H9 (cell line): ENCODE data around the gene OR2B3. TPM values are rescaled to one million over a fixed set of nuclear protein-coding genes. Genes with fewer than 3 reads are reported as not detected.

Experiments
- DNase-seq: peaks from one replicate; pipeline ENCODE4 v3.0.0-alpha.2; 2017
- H2AFZ ChIP-seq: one replicate; pipeline ENCODE4 v1.6.1; 2013; ENCODE audit warnings: mild to moderate bottlenecking, low read length, control low read depth, moderate library complexity
- H2AK5ac ChIP-seq: 2 replicates; pipeline ENCODE4 v1.6.1; 2013; ENCODE audit warnings: low read length, control low read depth, mixed read lengths; ENCODE audit not compliant: insufficient read length
- H2BK120ac ChIP-seq: one replicate; pipeline ENCODE4 v1.6.1; 2013; ENCODE audit warnings: low read depth, mild to moderate bottlenecking, low read length, control low read depth, inconsistent platforms; ENCODE audit not compliant: poor library complexity, severe bottlenecking
- H2BK12ac ChIP-seq: 2 replicates; pipeline ENCODE4 v1.6.1; 2013; ENCODE audit warnings: low read length, control low read depth, mixed read lengths, low read depth; ENCODE audit not compliant: insufficient read length
- H2BK15ac ChIP-seq: 2 replicates; pipeline ENCODE4 v1.6.1; 2013; ENCODE audit warnings: low read depth, low read length, control low read depth
- H2BK20ac ChIP-seq: one replicate; pipeline ENCODE4 v1.6.1; 2013; ENCODE audit warnings: low read depth, mild to moderate bottlenecking, low read length, control low read depth, inconsistent platforms; ENCODE audit not compliant: poor library complexity, severe bottlenecking
- H2BK5ac ChIP-seq: 2 replicates; pipeline ENCODE4 v1.6.1; 2013; ENCODE audit warnings: low read length, control low read depth, mixed read lengths; ENCODE audit not compliant: insufficient read length
- H3K14ac ChIP-seq: 2 replicates; pipeline ENCODE4 v1.6.1; 2013; ENCODE audit warnings: low read length, control low read depth; ENCODE audit not compliant: insufficient read depth
- H3K18ac ChIP-seq: 2 replicates; pipeline ENCODE4 v1.6.1; 2013; ENCODE audit warnings: low read depth, mild to moderate bottlenecking, mixed read lengths, low read length, control low read depth; ENCODE audit not compliant: insufficient read length
- H3K23ac ChIP-seq: 2 replicates; pipeline ENCODE4 v1.6.1; 2013; ENCODE audit warnings: low read length, control low read depth, mixed read lengths, low read depth; ENCODE audit not compliant: insufficient read length
- H3K23me2 ChIP-seq: 2 replicates; pipeline ENCODE4 v1.6.1; 2013; ENCODE audit warnings: low read depth, mild to moderate bottlenecking, mixed read lengths, low read length, control low read depth; ENCODE audit not compliant: insufficient read length, poor library complexity, severe bottlenecking
- H3K27ac ChIP-seq: 2 replicates; pipeline ENCODE4 v1.5.1; 2013; ENCODE audit warnings: low read length, control low read depth, mixed read lengths, low read depth; ENCODE audit not compliant: insufficient read length
- H3K27me3 ChIP-seq: 2 replicates; pipeline ENCODE4 v1.6.1; 2013; ENCODE audit warnings: low read length, control low read depth, inconsistent platforms; ENCODE audit not compliant: insufficient read depth
- H3K4ac ChIP-seq: 2 replicates; pipeline ENCODE4 v1.6.1; 2013; ENCODE audit warnings: low read depth, mild to moderate bottlenecking, control low read depth, inconsistent platforms, low read length, moderate library complexity
- H3K4me1 ChIP-seq: 2 replicates; pipeline ENCODE4 v1.6.1; 2013; ENCODE audit warnings: low read length, control low read depth, inconsistent platforms; ENCODE audit not compliant: insufficient read depth
- H3K4me2 ChIP-seq: 2 replicates; pipeline ENCODE4 v1.6.1; 2013; ENCODE audit warnings: low read length, control low read depth, mixed read lengths; ENCODE audit not compliant: insufficient read length, insufficient read depth
- H3K56ac ChIP-seq: 2 replicates; pipeline ENCODE4 v1.6.1; 2013; ENCODE audit warnings: low read depth, mild to moderate bottlenecking, mixed read lengths, low read length, control low read depth; ENCODE audit not compliant: insufficient read length
- H3K79me1 ChIP-seq: 2 replicates; pipeline ENCODE4 v1.6.1; 2013; ENCODE audit warnings: low read depth, mild to moderate bottlenecking, moderate library complexity, low read length, control low read depth, inconsistent platforms; ENCODE audit not compliant: insufficient read depth, poor library complexity, severe bottlenecking
- H3K79me2 ChIP-seq: 2 replicates; pipeline ENCODE4 v1.6.1; 2013; ENCODE audit warnings: low read length, control low read depth, inconsistent platforms; ENCODE audit not compliant: insufficient read depth
- H3K9ac ChIP-seq: 2 replicates; pipeline ENCODE4 v1.6.1; 2013; ENCODE audit warnings: low read length, control low read depth, mixed read lengths; ENCODE audit not compliant: insufficient read length; ENCODE audit errors: extremely low read depth
- H3K9me3 ChIP-seq: one replicate; pipeline ENCODE4 v1.6.1; 2013; ENCODE audit warnings: low read depth, low read length, inconsistent platforms; ENCODE audit not compliant: control insufficient read depth
- H3T11ph ChIP-seq: one replicate; pipeline ENCODE4 v1.6.1; 2013; ENCODE audit warnings: mild to moderate bottlenecking, low read length, control low read depth, inconsistent platforms
- H4K20me1 ChIP-seq: one replicate; pipeline ENCODE4 v1.6.1; 2013; ENCODE audit not compliant: control insufficient read depth, insufficient read length, insufficient read depth
- H4K5ac ChIP-seq: 2 replicates; pipeline ENCODE4 v1.6.1; 2013; ENCODE audit warnings: low read depth, mild to moderate bottlenecking, mixed read lengths, low read length, control low read depth; ENCODE audit not compliant: insufficient read length
- H4K8ac ChIP-seq: replicated peaks from 2 replicates; pipeline ENCODE4 v1.6.1; 2013; ENCODE audit warnings: low read length, control low read depth, mixed read lengths, low read depth; ENCODE audit not compliant: insufficient read length
- H4K91ac ChIP-seq: 2 replicates; pipeline ENCODE4 v1.6.1; 2013; ENCODE audit warnings: low read depth, mild to moderate bottlenecking, moderate library complexity, mixed read lengths, low read length, control low read depth; ENCODE audit not compliant: insufficient read length
- H3K27ac Mint-ChIP-seq, 3 experiments: 2 replicates in 2 of 3; 3 replicates in 1 of 3; pipeline ENCODE4 v1.8.0; 2020 to 2021; ENCODE audit warnings: mixed read lengths in 3 of 3, mild to moderate bottlenecking in 1 of 3, moderate library complexity in 1 of 3
- H3K27me3 Mint-ChIP-seq: 2 replicates; pipeline ENCODE4 v1.8.0; 2021; ENCODE audit warnings: low read depth, mild to moderate bottlenecking, moderate library complexity, mixed read lengths
- H3K36me3 Mint-ChIP-seq, 3 experiments: 2 replicates in 2 of 3; 3 replicates in 1 of 3; pipeline ENCODE4 v1.8.0; 2020 to 2021; ENCODE audit warnings: low read depth in 3 of 3, mixed read lengths in 3 of 3; ENCODE audit not compliant: insufficient read depth in 1 of 3
- H3K4me1 Mint-ChIP-seq, 2 experiments: 2 replicates each; pipeline ENCODE4 v1.8.0; 2020; ENCODE audit warnings: mixed read lengths in 2 of 2
- H3K4me3 Mint-ChIP-seq, 2 experiments: 2 replicates in 1 of 2; 3 replicates in 1 of 2; pipeline ENCODE4 v1.8.0; 2020 to 2021; ENCODE audit warnings: mild to moderate bottlenecking in 2 of 2, mixed read lengths in 2 of 2, moderate library complexity in 1 of 2
- H3K9me3 Mint-ChIP-seq, 2 experiments: 2 replicates in 1 of 2; 3 replicates in 1 of 2; pipeline ENCODE4 v1.8.0; 2020; ENCODE audit warnings: mild to moderate bottlenecking in 2 of 2, mixed read lengths in 2 of 2, moderate library complexity in 1 of 2
- CTCF ChIP-seq: fragments of 200-600 bp; sonication (generic); conservative IDR thresholded peaks from 3 replicates; pipeline ENCODE4 v1.8.0; 2021; ENCODE audit warnings: antibody characterized with exemption, mild to moderate bottlenecking
- WGBS: extraction: QIAGEN DNeasy Blood & Tissue Kit; methylation state at CpG from one replicate; pipeline ENCODE4 v1.1.7; 2013; ENCODE audit warnings: missing lambda C conversion rate, low lambda C conversion rate, mixed read lengths; ENCODE audit not compliant: insufficient read length; ENCODE audit errors: extremely low coverage; 5-methylcytosine and 5-hydroxymethylcytosine counted together
- total RNA-seq: library from RNA; stranded (reverse); gene quantifications from 2 replicates; pipeline ENCODE4 v1.2.1, GENCODE V29; 2021

OR2B3 gene
- total RNA-seq, 1 experiment from 2014 or later = not detected

GRCh38 chr6:29112135-29112534, 25.0 kb upstream of the OR2B3 start:
- Mint-ChIP-seq H3K4me3 (no peak overlapping the region), H3K36me3 (no peaks in the 10 kb centered on the region), H3K4me1 (no peaks in the 10 kb centered on the region), H3K27me3 (no peaks in the 10 kb centered on the region; the same call in 1 of the 2 replicates), H3K27ac (no peak overlapping the region), H3K9me3 (no peaks in the 10 kb centered on the region)
- Histone ChIP-seq H4K20me1 (no peaks in the 10 kb centered on the region), H4K8ac (no peak overlapping the region), H4K91ac (no peak overlapping the region), H2AK5ac (no peak overlapping the region), H3K27me3 (no peaks in the 10 kb centered on the region), H3K27ac (no peak overlapping the region), H3K79me1 (no peaks in the 10 kb centered on the region), H3K79me2 (no peaks in the 10 kb centered on the region), H3K23ac (no peak overlapping the region), H4K5ac (no peak overlapping the region), H2BK20ac (no peak overlapping the region), H3T11ph (no peak overlapping the region), H3K4ac (no peak overlapping the region), H2BK120ac (no peak overlapping the region), H3K4me2 (no peak overlapping the region), H3K9ac (no peak overlapping the region), H2AFZ (no peak overlapping the region), H3K9me3 (no peaks in the 10 kb centered on the region), H2BK12ac (no peak overlapping the region), H3K18ac (no peak overlapping the region), H3K14ac (no peak overlapping the region), H2BK15ac (no peak overlapping the region), H3K4me1 (no peaks in the 10 kb centered on the region), H3K56ac (no peak overlapping the region), H3K23me2 (no peaks in the 10 kb centered on the region), H2BK5ac (no peak overlapping the region)
- no CpG with 5 or more reads among the region's 7 CpGs for WGBS
- TF ChIP-seq CTCF = no peak; the same call in 2 of the 3 replicates
- peak; percentile 31 for DNase-seq
